Ovary (tissue), 3 donors: ENCODE measurements around the gene RBBP6.

Source experiments
- CTCF ChIP-seq, 3 donors: fragments of 450-650 bp in 2 of 3; fragments of 200-600 bp in 1 of 3; IDR thresholded peaks; one replicate each; pipeline versions ENCODE4 v1.5.1 to v1.8.0; 2016 to 2022; ENCODE audit warnings: antibody characterized with exemption in 3 of 3, mild to moderate bottlenecking in 1 of 3
- EP300 ChIP-seq: sonication (generic); formaldehyde crosslinking; IDR thresholded peaks from one replicate; pipeline ENCODE4 v1.6.1; 2017; ENCODE audit warnings: antibody characterized with exemption
- POLR2A ChIP-seq: fragments of 450-650 bp; IDR thresholded peaks from one replicate; pipeline ENCODE4 v1.6.1; 2017; ENCODE audit warnings: antibody characterized with exemption, mild to moderate bottlenecking, moderate library complexity
- donor health status: DM: no; HTN: no; CAD: no.

GRCh38 chr16:24523569-24523968, 15.8 kb upstream of the RBBP6 start:
- TF ChIP-seq CTCF (IDR thresholded peaks at IDR 0.05), result no peak
- TF ChIP-seq POLR2A, result no peak
- TF ChIP-seq EP300, result no peak
